HCT116 (cell line): ENCODE results near the gene ATG16L1. TPM values are rescaled to one million over a fixed set of nuclear protein-coding genes. Genes with fewer than 3 reads are reported as not detected.

ENCODE experiments used
- ATAC-seq: fragments of 200-7000 bp; cut with Tn5 transposase; 2 replicates; pipeline ENCODE4 v1.9.1; 2020; ENCODE audit warnings: mild to moderate bottlenecking, moderate library complexity
- BruUV-seq: library from RNA; stranded (reverse); fragments of 400-500 nt; replicated peaks from 2 replicates; lab custom pipeline; 2021; lab: Mats Ljungman, UMichigan
- CTCF ChIA-PET: fragments of 300-600 bp; sonication (Branson Sonifier 250); formaldehyde crosslinking; loops from one replicate; lab custom pipeline; 2021; ENCODE audit warnings: antibody characterized with exemption; lab: Charles Lee
- POLR2A ChIA-PET: fragments of 300-600, 350-600 bp; sonication (Branson Sonifier 250); formaldehyde crosslinking; loops from one replicate; lab custom pipeline; 2021; ENCODE audit warnings: antibody characterized with exemption; lab: Charles Lee
- RAD21 ChIA-PET, 2 experiments: fragments of 300-600 bp; sonication (Branson Sonifier 250); formaldehyde crosslinking; loops; one replicate each; lab custom pipeline; 2023; ENCODE audit warnings: low total read pairs in 2 of 2; ENCODE audit not compliant: uncharacterized antibody in 2 of 2, unreplicated experiment in 2 of 2, low non-redundant PET in 1 of 2; lab: Charles Lee
- DNase-seq: peaks from one replicate; pipeline ENCODE4 v3.0.0-alpha.2; 2010; ENCODE audit warnings: low read depth, low spot score
- H2AFZ ChIP-seq: fragments of 200-600 bp; shearing (Covaris generic), sonication (generic); 2 replicates; pipeline ENCODE4 v1.6.1; 2017; ENCODE audit warnings: low read depth, mixed run types, mixed read lengths, antibody characterized with exemption, low read length; ENCODE audit not compliant: poor library complexity, severe bottlenecking
- H3K27ac ChIP-seq: 2 replicates; pipeline ENCODE4 v1.5.1; 2012; ENCODE audit warnings: low read depth, low read length
- H3K27me3 ChIP-seq: fragments of 200-600 bp; sonication (generic); 2 replicates; pipeline ENCODE4 v1.6.1; 2016; ENCODE audit warnings: mixed run types, low read length, mixed read lengths; ENCODE audit not compliant: insufficient read depth
- H3K36me3 ChIP-seq, 2 experiments: fragments of 200-500 bp in 1 of 2; fragments of 200-600 bp in 1 of 2; sonication (Bioruptor generic) in 1 of 2; sonication (generic) in 1 of 2; 2 replicates each; pipeline versions ENCODE4 v1.5.1 to v1.6.1; 2014 to 2016; ENCODE audit warnings: low read length in 2 of 2, inconsistent platforms in 1 of 2, mixed read lengths in 1 of 2, mixed run types in 1 of 2; ENCODE audit not compliant: insufficient read depth in 2 of 2, control insufficient read depth in 1 of 2
- H3K4me1 ChIP-seq, 2 experiments: fragments of 200-600 bp in 1 of 2; sonication (generic) in 1 of 2; 2 replicates each; pipeline versions ENCODE4 v1.5.1 to v1.6.1; 2012 to 2017; ENCODE audit warnings: low read length in 2 of 2, inconsistent platforms in 1 of 2, mild to moderate bottlenecking in 1 of 2, mixed read lengths in 1 of 2, mixed run types in 1 of 2, moderate library complexity in 1 of 2; ENCODE audit not compliant: insufficient read depth in 2 of 2, control insufficient read depth in 1 of 2
- H3K4me2 ChIP-seq: fragments of 200-600 bp; sonication (generic); 2 replicates; pipeline ENCODE4 v1.6.1; 2017; ENCODE audit warnings: mixed run types, low read length, mixed read lengths
- H3K4me3 ChIP-seq, 2 experiments: fragments of 200-600 bp in 1 of 2; sonication (generic) in 1 of 2; replicated peaks in 1 of 2; 2 replicates each; pipeline ENCODE4 v1.5.1; 2011 to 2016; ENCODE audit warnings: low read length in 2 of 2, control low read depth in 1 of 2, low read depth in 1 of 2, mild to moderate bottlenecking in 1 of 2, mixed read lengths in 1 of 2, mixed run types in 1 of 2
- H3K79me2 ChIP-seq: fragments of 200-600 bp; sonication (generic); 2 replicates; pipeline ENCODE4 v1.6.1; 2017; ENCODE audit warnings: mild to moderate bottlenecking, mixed run types, low read length, moderate library complexity, mixed read lengths; ENCODE audit not compliant: insufficient read depth
- H3K9ac ChIP-seq: fragments of 200-600 bp; sonication (generic); 2 replicates; pipeline ENCODE4 v1.6.1; 2016; ENCODE audit warnings: low read length, mixed read lengths
- H3K9me2 ChIP-seq: fragments of 200-600 bp; sonication (generic), shearing (Covaris generic); 2 replicates; pipeline ENCODE4 v1.6.1; 2017; ENCODE audit warnings: mixed run types, mild to moderate bottlenecking, moderate library complexity; ENCODE audit not compliant: insufficient read depth
- H3K9me3 ChIP-seq, 2 experiments: fragments of 200-500 bp in 1 of 2; fragments of 200-600 bp in 1 of 2; sonication (Bioruptor generic) in 1 of 2; sonication (generic) in 1 of 2; 2 replicates each; pipeline ENCODE4 v1.6.1; 2014 to 2017; ENCODE audit warnings: low read length in 2 of 2, mixed read lengths in 2 of 2, inconsistent platforms in 1 of 2, low read depth in 1 of 2, mild to moderate bottlenecking in 1 of 2, mixed run types in 1 of 2, moderate library complexity in 1 of 2; ENCODE audit not compliant: control insufficient read depth in 1 of 2, insufficient read depth in 1 of 2
- H4K20me1 ChIP-seq: fragments of 200-600 bp; sonication (generic), shearing (Covaris generic); 2 replicates; pipeline ENCODE4 v1.6.1; 2017; ENCODE audit warnings: mixed run types, mild to moderate bottlenecking, moderate library complexity; ENCODE audit not compliant: insufficient read depth
- ATF3 ChIP-seq: IDR thresholded peaks from 2 replicates; pipeline ENCODE4 v1.6.1; 2012
- CBX3 ChIP-seq: IDR thresholded peaks from 2 replicates; pipeline ENCODE4 v1.6.1; 2012; ENCODE audit warnings: low read depth
- CEBPB ChIP-seq: IDR thresholded peaks from 2 replicates; pipeline ENCODE4 v1.6.1; 2012; ENCODE audit warnings: low read depth
- EGR1 ChIP-seq: IDR thresholded peaks from 2 replicates; pipeline ENCODE4 v1.6.1; 2012; ENCODE audit warnings: low read depth
- EZH2 ChIP-seq: fragments of 200-600 bp; sonication (generic); IDR thresholded peaks from 2 replicates; pipeline ENCODE4 v1.6.1; 2017; ENCODE audit warnings: antibody characterized with exemption, mixed run types
- FOSL1 ChIP-seq: IDR thresholded peaks from 2 replicates; pipeline ENCODE4 v1.6.1; 2012; ENCODE audit warnings: low read depth
- JUND ChIP-seq: IDR thresholded peaks from 2 replicates; pipeline ENCODE4 v1.6.1; 2012
- POLR2A ChIP-seq: IDR thresholded peaks from 2 replicates; pipeline ENCODE4 v1.7.0; 2011; ENCODE audit warnings: borderline replicate concordance; ENCODE audit not compliant: insufficient read depth, insufficient read length; ENCODE audit errors: extremely low read depth
- RAD21 ChIP-seq: IDR thresholded peaks from 2 replicates; pipeline ENCODE4 v1.6.1; 2012; ENCODE audit warnings: low read depth, mild to moderate bottlenecking
- SIN3A ChIP-seq: IDR thresholded peaks from 2 replicates; pipeline ENCODE4 v1.6.1; 2012; ENCODE audit warnings: low read depth
- SRF ChIP-seq: IDR thresholded peaks from 2 replicates; pipeline ENCODE4 v1.6.1; 2012; ENCODE audit warnings: low read depth
- YY1 ChIP-seq: IDR thresholded peaks from 2 replicates; pipeline ENCODE4 v1.6.1; 2011; ENCODE audit warnings: low read length, low read depth, moderate library complexity, mild to moderate bottlenecking; ENCODE audit not compliant: insufficient replicate concordance; ENCODE audit errors: extremely low read depth
- ZBTB33 ChIP-seq: IDR thresholded peaks from 2 replicates; pipeline ENCODE4 v1.6.1; 2011; ENCODE audit warnings: mild to moderate bottlenecking, low read length, moderate library complexity; ENCODE audit not compliant: insufficient replicate concordance; ENCODE audit errors: extremely low read depth
- ZFX ChIP-seq: fragments of 450-650 bp; IDR thresholded peaks from 2 replicates; pipeline ENCODE4 v1.6.1; 2017
- ZNF274 ChIP-seq: fragments of 200-500 bp; sonication (Bioruptor generic); IDR thresholded peaks from 2 replicates; pipeline ENCODE4 v1.6.1; 2014; ENCODE audit warnings: mild to moderate bottlenecking, low read depth, low read length, inconsistent platforms
- intact Hi-C: fragments of 100-400 bp; cut with micrococcal nuclease; formaldehyde crosslinking; loops from 2 replicates; pipeline ENCODE4 v1.10.0; 2022
- total RNA-seq: library from RNA; stranded (reverse); gene quantifications from one replicate; pipeline ENCODE4 v1.2.1, GENCODE V29; 2021; ENCODE audit not compliant: unreplicated experiment
- TF ChIP-seq, protein P1 (sequence below): IDR thresholded peaks from 2 replicates; pipeline ENCODE4 v1.6.1; 2012

ATG16L1 gene
- total RNA-seq, 1 experiment from 2014 or later, result 43.4 TPM

DNA sequence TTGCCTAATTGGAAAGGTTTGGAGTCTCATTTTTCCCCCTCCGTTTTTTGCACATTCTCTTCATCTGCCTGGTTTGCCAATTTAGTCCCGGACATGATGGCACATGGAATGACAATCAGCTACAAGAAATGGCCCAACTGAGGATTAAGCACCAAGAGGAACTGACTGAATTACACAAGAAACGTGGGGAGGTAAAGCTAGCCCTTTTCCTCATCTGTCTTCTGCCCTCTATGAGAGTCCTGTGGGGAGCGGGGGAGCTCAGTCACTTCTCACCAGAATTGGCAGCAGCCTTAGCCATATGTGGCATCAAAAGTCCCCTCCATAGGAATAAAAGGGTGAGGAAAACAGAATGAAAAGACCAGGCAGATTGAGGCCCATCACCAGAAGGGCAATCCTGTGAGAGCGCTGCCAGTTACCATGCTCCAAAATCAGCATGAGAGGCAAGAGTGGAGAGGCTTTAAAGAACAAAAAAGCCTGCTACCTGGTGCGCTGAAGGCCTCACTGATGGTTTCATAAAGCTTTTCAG is 11.6 kb downstream of the ATG16L1 start:
- POLR2A ChIA-PET, result no interaction called here
- CTCF ChIA-PET, result no interaction called here

More for the DNA sequence above, 11.6 kb downstream of the ATG16L1 start:
- DNase-seq, result no peak
- RAD21 ChIA-PET, result no interaction called here
- H3K4me2 ChIP-seq, result no peak overlapping the region
- no peaks in the 10 kb centered on the region for H3K9me2 ChIP-seq
- H3K4me3 ChIP-seq, result no peak overlapping the region
- no peaks in the 10 kb centered on the region for H3K27me3 ChIP-seq
- H3K36me3 ChIP-seq, result peaks cover 57 to 78% of the 10 kb centered on the region in 2 experiments
- H3K27ac ChIP-seq, result no peak overlapping the region
- no peak for ATAC-seq
- no peak overlapping the region for H2AFZ ChIP-seq
- no peaks in the 10 kb centered on the region for H4K20me1 ChIP-seq
- intact Hi-C loops, result no loop called here
- BruUV-seq, result no TSS peak
- no peaks in the 10 kb centered on the region for H3K9me3 ChIP-seq
- peaks cover 52% of the 10 kb centered on the region for H3K79me2 ChIP-seq
- H3K4me1 ChIP-seq, result no peaks in the 10 kb centered on the region
- TF ChIP-seq RAD21 (no peak), EGR1 (no peak), ZBTB33 (no peak), POLR2A (no peak), ZNF274 (no peak), SRF (no peak), CBX3 (no peak), JUND (no peak), CEBPB (no peak), SIN3A (no peak), ATF3 (no peak), YY1 (no peak), EZH2 (no peak), FOSL1 (no peak), ZFX (no peak)
- TF ChIP-seq, protein P1, sequence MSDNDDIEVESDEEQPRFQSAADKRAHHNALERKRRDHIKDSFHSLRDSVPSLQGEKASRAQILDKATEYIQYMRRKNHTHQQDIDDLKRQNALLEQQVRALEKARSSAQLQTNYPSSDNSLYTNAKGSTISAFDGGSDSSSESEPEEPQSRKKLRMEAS, result no peak
- TF ChIP-seq, all 23 proteins: peak for 0
- no peak overlapping the region for H3K9ac ChIP-seq
